SU-DHL-6 (cell line): ENCODE data around the gene PHACTR1.

Experiments
- H2AFZ ChIP-seq: fragments of 200-600 bp; sonication (generic); 2 replicates; pipeline ENCODE4 v1.6.1; 2014; ENCODE audit warnings: low read depth, mild to moderate bottlenecking, moderate library complexity, mixed read lengths, antibody characterized with exemption, low read length; ENCODE audit not compliant: severe bottlenecking
- H3F3A ChIP-seq: fragments of 200-600 bp; shearing (Covaris generic); 2 replicates; pipeline ENCODE4 v1.6.0; 2016; ENCODE audit warnings: antibody characterized with exemption, mild to moderate bottlenecking; ENCODE audit not compliant: insufficient read depth
- H3K27ac ChIP-seq: fragments of 200-600 bp; sonication (generic); 2 replicates; pipeline ENCODE4 v1.5.1; 2016; ENCODE audit warnings: low read depth, mild to moderate bottlenecking, low read length, moderate library complexity, mixed read lengths
- H3K27me3 ChIP-seq: fragments of 200-600 bp; sonication (generic), shearing (Covaris generic); 2 replicates; pipeline ENCODE4 v1.6.0; 2014; ENCODE audit warnings: mild to moderate bottlenecking, low read length
- H3K36me3 ChIP-seq: fragments of 200-600 bp; sonication (generic); 2 replicates; pipeline ENCODE4 v1.6.1; 2014; ENCODE audit warnings: mild to moderate bottlenecking, low read length, mixed read lengths
- H3K4me2 ChIP-seq: fragments of 300-600, 200-600 bp; shearing (Covaris generic), sonication (generic); 2 replicates; pipeline ENCODE4 v1.6.0; 2014; ENCODE audit warnings: low read length, low read depth, mild to moderate bottlenecking; ENCODE audit not compliant: poor library complexity, severe bottlenecking
- H3K4me3 ChIP-seq: fragments of 200-600 bp; sonication (generic); 2 replicates; pipeline ENCODE4 v1.5.1; 2014; ENCODE audit warnings: antibody characterized with exemption, low read length, mild to moderate bottlenecking, mixed read lengths; ENCODE audit not compliant: insufficient read depth, poor library complexity, severe bottlenecking
- H3K79me2 ChIP-seq: fragments of 200-600 bp; sonication (generic); 2 replicates; pipeline ENCODE4 v1.6.1; 2014; ENCODE audit warnings: mild to moderate bottlenecking, low read length, moderate library complexity; ENCODE audit not compliant: insufficient read depth
- H3K9ac ChIP-seq: fragments of 200-600 bp; sonication (generic); 2 replicates; pipeline ENCODE4 v1.7.0; 2014; ENCODE audit warnings: mild to moderate bottlenecking, low read length
- H3K9me2 ChIP-seq: fragments of 200-600 bp; sonication (generic); replicated peaks from 2 replicates; pipeline ENCODE4 v1.6.1; 2014; ENCODE audit warnings: low read length; ENCODE audit not compliant: insufficient read depth
- H3K9me3 ChIP-seq: fragments of 200-600 bp; sonication (generic); 2 replicates; pipeline ENCODE4 v1.6.1; 2014; ENCODE audit warnings: low read length, mixed read lengths; ENCODE audit not compliant: insufficient read depth
- H4K20me1 ChIP-seq: fragments of 200-600 bp; sonication (generic); 2 replicates; pipeline ENCODE4 v1.6.1; 2014; ENCODE audit warnings: low read depth, mild to moderate bottlenecking, antibody characterized with exemption, low read length, moderate library complexity, mixed read lengths
- CTCF ChIP-seq: fragments of 200-600 bp; sonication (generic); IDR thresholded peaks from one replicate; pipeline ENCODE4 v1.5.1; 2017; ENCODE audit warnings: antibody characterized with exemption, mild to moderate bottlenecking, low read length, moderate library complexity; ENCODE audit not compliant: insufficient read depth, poor library complexity, severe bottlenecking
- EZH2phosphoT487 ChIP-seq: fragments of 200-600 bp; sonication (generic), shearing (Covaris generic); conservative IDR thresholded peaks from 2 replicates; pipeline ENCODE4 v1.6.1; 2018; ENCODE audit warnings: mild to moderate bottlenecking, antibody characterized with exemption, low read length, moderate library complexity, mixed read lengths

PHACTR1 gene

GRCh38 chr6:13217206-13217905 is 500.8 kb downstream of the PHACTR1 start:
- Histone ChIP-seq H3F3A (no peaks in the 10 kb centered on the region), H3K4me2 (no peak overlapping the region), H3K27ac (no peak overlapping the region), H3K79me2 (no peaks in the 10 kb centered on the region), H3K4me3 (no peak overlapping the region), H3K36me3 (no peaks in the 10 kb centered on the region), H4K20me1 (no peaks in the 10 kb centered on the region), H3K9me2 (no peaks in the 10 kb centered on the region), H3K9me3 (no peaks in the 10 kb centered on the region), H2AFZ (no peak overlapping the region), H3K27me3 (no peaks in the 10 kb centered on the region), H3K9ac (no peak overlapping the region)
- no peak for TF ChIP-seq CTCF

GRCh38 chr6:13220266-13220665 is 503.7 kb downstream of the PHACTR1 start:
- Histone ChIP-seq H3K9ac (no peak overlapping the region), H3K27me3 (no peaks in the 10 kb centered on the region), H3K79me2 (no peaks in the 10 kb centered on the region), H3K9me2 (no peaks in the 10 kb centered on the region), H3K36me3 (no peaks in the 10 kb centered on the region), H4K20me1 (no peaks in the 10 kb centered on the region), H3K4me3 (no peak overlapping the region), H2AFZ (no peak overlapping the region), H3K9me3 (no peaks in the 10 kb centered on the region), H3K27ac (no peak overlapping the region), H3F3A (no peaks in the 10 kb centered on the region), H3K4me2 (no peak overlapping the region)
- TF ChIP-seq CTCF (no peak), EZH2phosphoT487 (no peak)

- no peaks in the 10 kb centered on the region for H3K27me3 ChIP-seq
- no peak for TF ChIP-seq EZH2phosphoT487
- TF ChIP-seq CTCF = no peak
- H3K9me3 ChIP-seq = no peaks in the 10 kb centered on the region
Observed at GRCh38 chr6:13222048-13222447, 505.5 kb downstream of the PHACTR1 start.

More at GRCh38 chr6:13222048-13222447, 505.5 kb downstream of the PHACTR1 start:
- Histone ChIP-seq H4K20me1 (no peaks in the 10 kb centered on the region), H2AFZ (no peak overlapping the region), H3F3A (no peaks in the 10 kb centered on the region), H3K9ac (no peak overlapping the region), H3K9me2 (no peaks in the 10 kb centered on the region), H3K79me2 (no peaks in the 10 kb centered on the region), H3K4me3 (no peak overlapping the region), H3K27ac (no peak overlapping the region), H3K36me3 (no peaks in the 10 kb centered on the region), H3K4me2 (no peak overlapping the region)
